ENCODE data around the gene EMB. TPM values are rescaled to one million over a fixed set of nuclear protein-coding genes. Genes with fewer than 3 reads are reported as not detected.
A peak's percentile ranks its signal among the peaks of the same experiment; 100 is the strongest.
"Not testable (repeated sequence)": the region's sequence is repeated elsewhere in the genome, so short reads cannot be mapped to it uniquely, and the experiment has no call there.

EMB gene
- polyA plus RNA-seq, 3 donors: 51.9 to 191 (median 131) TPM

DNA sequence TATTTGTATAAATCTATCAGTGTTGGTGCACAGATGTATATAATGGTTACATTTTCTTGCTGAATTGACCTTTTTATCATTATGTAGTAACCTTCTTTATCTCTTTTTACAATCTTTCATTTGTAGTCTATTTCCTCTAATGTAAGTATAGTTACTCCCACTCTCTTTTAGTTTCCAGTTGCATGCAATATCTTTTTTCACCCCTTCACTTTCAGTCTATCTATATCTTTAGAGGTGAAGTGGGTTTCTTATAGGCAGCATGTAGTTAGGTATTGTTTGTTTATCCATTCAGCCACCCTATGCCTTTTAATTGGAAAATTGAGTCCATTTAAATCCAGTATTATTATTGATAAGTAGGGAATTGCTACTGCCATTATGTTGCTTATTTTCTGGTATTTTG is 6.1 kb upstream of the EMB start:
- H3K4me2 ChIP-seq (replicated peaks; ENCODE audit: extremely low read depth, low read length, poor library complexity, severe bottlenecking): no peak overlapping the region
- TF ChIP-seq, protein P1, sequence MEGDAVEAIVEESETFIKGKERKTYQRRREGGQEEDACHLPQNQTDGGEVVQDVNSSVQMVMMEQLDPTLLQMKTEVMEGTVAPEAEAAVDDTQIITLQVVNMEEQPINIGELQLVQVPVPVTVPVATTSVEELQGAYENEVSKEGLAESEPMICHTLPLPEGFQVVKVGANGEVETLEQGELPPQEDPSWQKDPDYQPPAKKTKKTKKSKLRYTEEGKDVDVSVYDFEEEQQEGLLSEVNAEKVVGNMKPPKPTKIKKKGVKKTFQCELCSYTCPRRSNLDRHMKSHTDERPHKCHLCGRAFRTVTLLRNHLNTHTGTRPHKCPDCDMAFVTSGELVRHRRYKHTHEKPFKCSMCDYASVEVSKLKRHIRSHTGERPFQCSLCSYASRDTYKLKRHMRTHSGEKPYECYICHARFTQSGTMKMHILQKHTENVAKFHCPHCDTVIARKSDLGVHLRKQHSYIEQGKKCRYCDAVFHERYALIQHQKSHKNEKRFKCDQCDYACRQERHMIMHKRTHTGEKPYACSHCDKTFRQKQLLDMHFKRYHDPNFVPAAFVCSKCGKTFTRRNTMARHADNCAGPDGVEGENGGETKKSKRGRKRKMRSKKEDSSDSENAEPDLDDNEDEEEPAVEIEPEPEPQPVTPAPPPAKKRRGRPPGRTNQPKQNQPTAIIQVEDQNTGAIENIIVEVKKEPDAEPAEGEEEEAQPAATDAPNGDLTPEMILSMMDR (IDR thresholded peaks at IDR 0.05): no peak
- no peaks in the 10 kb centered on the region for H3K27me3 ChIP-seq (ENCODE audit: control insufficient read depth in 2 of 2, insufficient read depth in 2 of 2, low read length in 2 of 2)
- Mint-ChIP-seq H3K27ac (no peak overlapping the region), H3K27me3 (ENCODE audit: low read depth in 3 of 3) (no peaks in the 10 kb centered on the region), H3K9me3 (peaks cover 0 to 9% (median 0%) of the 10 kb centered on the region in 7 donors), H3K4me1 (peaks cover 56% of the 10 kb centered on the region), H3K4me3 (no peak overlapping the region), H3K36me3 (no peaks in the 10 kb centered on the region)
- no peaks in the 10 kb centered on the region for H3K36me3 ChIP-seq (replicated peaks in 1 of 2; ENCODE audit: control insufficient read depth in 1 of 2, insufficient read depth in 2 of 2, low read length in 2 of 2)
- no peak overlapping the region for H3K4me3 ChIP-seq (replicated peaks in 1 of 3; ENCODE audit: low read depth in 2 of 3, low read length in 3 of 3)
- no peak overlapping the region for H3K27ac ChIP-seq (ENCODE audit: low read depth in 1 of 2, low read length in 2 of 2)
- DNase-seq: no peak
- no peak overlapping the region for H3K9ac ChIP-seq (ENCODE audit: insufficient read depth, low read length, poor library complexity, severe bottlenecking)
- peaks cover 0 to 3% of the 10 kb centered on the region in 2 donors for H3K9me3 ChIP-seq (replicated peaks in 1 of 2; ENCODE audit: control insufficient read depth in 1 of 2, insufficient read depth in 1 of 2, low read length in 2 of 2)
- peaks cover 7% of the 10 kb centered on the region for H3K79me2 ChIP-seq (ENCODE audit: insufficient read depth, low read length)
- H3K4me1 ChIP-seq (ENCODE audit: control insufficient read depth in 1 of 2, insufficient read depth in 2 of 2, low read length in 2 of 2): peaks cover 37 to 44% of the 10 kb centered on the region in 2 donors
- no peak overlapping the region for H2AFZ ChIP-seq (ENCODE audit: insufficient read depth, low read depth, low read length, poor library complexity, severe bottlenecking)
- intact Hi-C loops (cut with micrococcal nuclease): loop anchor here (10.0 kb wide), 2 partner anchors 68 to 218 kb away; partner anchors contain the start of gene PARP8 (in 1 of the 2)
- H4K20me1 ChIP-seq (ENCODE audit: insufficient read depth, low read length): no peaks in the 10 kb centered on the region

DNA sequence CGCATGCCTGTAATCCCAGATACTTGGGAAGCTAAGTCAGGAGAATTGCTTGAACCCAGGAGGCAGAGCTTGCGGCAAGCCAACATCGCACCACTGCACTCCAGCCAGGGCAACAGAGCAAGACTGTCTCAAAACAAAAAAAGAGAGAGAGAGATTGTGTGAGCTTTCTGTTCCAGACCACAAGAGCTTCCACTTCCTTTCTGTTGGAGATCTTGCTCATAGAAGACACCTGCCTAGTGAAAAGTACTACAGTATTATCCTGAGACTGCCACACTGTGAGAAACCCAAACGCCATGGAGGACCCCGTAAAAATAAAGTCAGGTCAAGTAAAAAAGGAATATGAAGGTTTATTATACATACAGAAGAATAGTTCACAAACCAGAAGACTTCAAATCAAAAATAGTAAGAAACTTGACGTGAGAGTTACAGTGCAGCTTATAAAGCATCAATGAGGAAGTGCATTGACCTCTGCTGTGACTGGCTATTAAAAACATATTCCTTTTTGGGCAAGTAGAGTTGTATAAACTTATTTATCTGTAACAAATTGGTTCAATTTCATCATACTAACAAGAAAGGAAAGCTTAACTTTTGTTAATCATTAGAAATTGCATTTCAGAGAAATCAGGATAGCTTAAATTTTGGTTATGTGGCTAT is 4.3 kb upstream of the EMB start:
- Mint-ChIP-seq H3K27ac (peak overlapping the region; percentile 72 to 92 (median 88)), H3K4me3 (peak overlapping the region; percentile 68 to 90), H3K4me1 (peaks cover 66% of the 10 kb centered on the region), H3K36me3 (no peaks in the 10 kb centered on the region), H3K9me3 (peaks cover 0 to 9% (median 0%) of the 10 kb centered on the region in 7 donors), H3K27me3 (ENCODE audit: low read depth in 3 of 3) (no peaks in the 10 kb centered on the region)
- peak overlapping the region; percentile 54 to 79 for H3K27ac ChIP-seq (ENCODE audit: low read depth in 1 of 2, low read length in 2 of 2)
- DNase-seq: peak; percentile 44 to 54 (median 50)
- no peak overlapping the region for H2AFZ ChIP-seq (ENCODE audit: insufficient read depth, low read depth, low read length, poor library complexity, severe bottlenecking)
- intact Hi-C loops (cut with micrococcal nuclease): loop anchor here (10.0 kb wide), 2 partner anchors 69 to 219 kb away; partner anchors contain the start of gene PARP8 (in 1 of the 2)
- peaks cover 0 to 3% of the 10 kb centered on the region in 2 donors for H3K9me3 ChIP-seq (replicated peaks in 1 of 2; ENCODE audit: control insufficient read depth in 1 of 2, insufficient read depth in 1 of 2, low read length in 2 of 2)
- TF ChIP-seq, protein P1 (IDR thresholded peaks at IDR 0.05): no peak
- H3K9ac ChIP-seq (ENCODE audit: insufficient read depth, low read length, poor library complexity, severe bottlenecking): no peak overlapping the region
- no CpG with 5 or more reads among the region's 6 CpGs for WGBS (ENCODE audit: insufficient coverage)
- peaks cover 25% of the 10 kb centered on the region for H3K79me2 ChIP-seq (ENCODE audit: insufficient read depth, low read length)
- H3K4me2 ChIP-seq (replicated peaks; ENCODE audit: extremely low read depth, low read length, poor library complexity, severe bottlenecking): peak overlapping the region; percentile 69
- no peaks in the 10 kb centered on the region for H3K27me3 ChIP-seq (ENCODE audit: control insufficient read depth in 2 of 2, insufficient read depth in 2 of 2, low read length in 2 of 2)
- no peaks in the 10 kb centered on the region for H4K20me1 ChIP-seq (ENCODE audit: insufficient read depth, low read length)
- peak overlapping the region; percentile 21 to 65 (median 58) for H3K4me3 ChIP-seq (replicated peaks in 1 of 3; ENCODE audit: low read depth in 2 of 3, low read length in 3 of 3)
- H3K4me1 ChIP-seq (ENCODE audit: control insufficient read depth in 1 of 2, insufficient read depth in 2 of 2, low read length in 2 of 2): peaks cover 43 to 54% of the 10 kb centered on the region in 2 donors
- no peaks in the 10 kb centered on the region for H3K36me3 ChIP-seq (replicated peaks in 1 of 2; ENCODE audit: control insufficient read depth in 1 of 2, insufficient read depth in 2 of 2, low read length in 2 of 2)

DNA sequence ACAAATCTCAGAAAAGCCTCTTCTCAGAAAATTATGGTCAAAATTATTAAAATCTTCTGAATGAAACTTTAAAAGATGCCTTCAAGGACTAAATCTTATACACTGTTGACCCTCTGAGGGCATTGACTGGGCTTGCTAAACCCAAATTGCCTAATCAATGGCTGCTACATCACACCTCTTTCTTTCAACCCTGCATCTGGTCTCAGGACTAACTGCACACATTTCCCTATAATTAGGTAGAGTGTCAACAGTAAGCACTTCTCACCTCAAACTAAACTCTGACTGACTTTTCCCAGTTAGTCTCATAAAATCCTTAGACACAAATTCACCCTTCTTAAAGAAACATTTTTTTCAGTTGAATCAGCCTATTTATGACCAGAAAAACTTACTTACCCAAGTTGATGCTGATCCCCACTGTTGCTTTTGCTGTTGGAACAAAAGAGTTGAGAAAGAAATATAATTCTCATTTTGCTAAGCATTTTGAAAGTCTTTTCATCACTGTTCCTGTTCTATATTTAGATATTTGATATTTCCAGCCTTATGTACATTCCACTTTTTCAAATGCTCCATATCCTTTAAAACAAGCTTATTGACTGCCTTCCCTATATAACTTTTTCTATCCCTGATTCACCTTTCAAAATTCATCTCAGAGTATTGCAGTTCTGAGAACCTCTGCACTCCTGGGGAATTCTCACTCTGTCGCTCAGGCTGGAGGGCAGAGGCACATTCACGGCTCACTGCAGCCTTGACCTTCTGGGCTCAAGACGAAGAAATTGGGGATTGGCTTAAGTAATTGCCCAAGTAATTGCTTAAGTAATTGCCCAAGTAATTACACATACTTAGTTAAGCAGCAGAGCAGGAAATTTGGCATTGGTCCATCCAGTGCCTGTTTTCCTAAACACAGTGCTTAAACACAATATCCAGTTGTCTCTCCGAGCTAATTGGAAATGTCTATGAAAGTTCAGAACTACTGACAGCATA is 1.8 kb upstream of the EMB start:
- peaks cover 51% of the 10 kb centered on the region for H3K79me2 ChIP-seq (ENCODE audit: insufficient read depth, low read length)
- no CpG with 5 or more reads among the region's 4 CpGs for whole genome bisulfite sequencing (ENCODE audit: insufficient coverage)
- H2AFZ ChIP-seq (ENCODE audit: insufficient read depth, low read depth, low read length, poor library complexity, severe bottlenecking); H3K36me3 Mint-ChIP-seq; DNase-seq; H3K9me3 Mint-ChIP-seq; H3K9me3 ChIP-seq (replicated peaks in 1 of 2; ENCODE audit: control insufficient read depth in 1 of 2, insufficient read depth in 1 of 2, low read length in 2 of 2); H3K36me3 ChIP-seq (replicated peaks in 1 of 2; ENCODE audit: control insufficient read depth in 1 of 2, insufficient read depth in 2 of 2, low read length in 2 of 2); H3K27me3 ChIP-seq (ENCODE audit: control insufficient read depth in 2 of 2, insufficient read depth in 2 of 2, low read length in 2 of 2); H3K27me3 Mint-ChIP-seq (ENCODE audit: low read depth in 3 of 3); H4K20me1 ChIP-seq (ENCODE audit: insufficient read depth, low read length): not testable (repeated sequence)
- peak overlapping the region; percentile 88 for H3K9ac ChIP-seq (ENCODE audit: insufficient read depth, low read length, poor library complexity, severe bottlenecking)
- H3K4me1 Mint-ChIP-seq: peaks cover 69% of the 10 kb centered on the region
- H3K4me3 ChIP-seq (replicated peaks in 1 of 3; ENCODE audit: low read depth in 2 of 3, low read length in 3 of 3): peak overlapping the region in 1 of 3 experiments; percentile 77
- H3K4me3 Mint-ChIP-seq: peak overlapping the region in 1 of 2 donors; percentile 67
- peaks cover 46 to 57% of the 10 kb centered on the region in 2 donors for H3K4me1 ChIP-seq (ENCODE audit: control insufficient read depth in 1 of 2, insufficient read depth in 2 of 2, low read length in 2 of 2)
- peak overlapping the region in 1 of 2 donors; percentile 89 for H3K27ac ChIP-seq (ENCODE audit: low read depth in 1 of 2, low read length in 2 of 2)
- H3K27ac Mint-ChIP-seq: peak overlapping the region in 6 of 7 donors; percentile 42 to 81 (median 69)
- intact Hi-C loops (cut with micrococcal nuclease): loop anchor here (10.0 kb wide), 2 partner anchors 72 to 222 kb away; partner anchors contain the start of gene PARP8 (in 1 of the 2)
- H3K4me2 ChIP-seq (replicated peaks; ENCODE audit: extremely low read depth, low read length, poor library complexity, severe bottlenecking): peak overlapping the region; percentile 74

Measured in CD14-positive monocyte (primary cell).